ENCODE measurements around the gene SCAMP5. TPM values are rescaled to one million over a fixed set of nuclear protein-coding genes. Genes with fewer than 3 reads are reported as not detected.

Gene SCAMP5
- total RNA-seq, 2 donors from 2014 or later = 21.9 to 33.5 TPM

GRCh38 chr15:74962671-74963070 lies 32.7 kb upstream of the SCAMP5 start:
- WGBS, 2 experiments (ENCODE audit: insufficient coverage in 1 of 2, insufficient read length in 1 of 2) = 33 to 61% methylated on average over 1 to 2 of the region's 2 CpGs
- DNase-seq = no peak

GRCh38 chr15:74963213-74963612 lies 32.1 kb upstream of the SCAMP5 start:
- Histone ChIP-seq H3K36me3 (ENCODE audit: control insufficient read depth, insufficient read depth, low read length) (no peaks in the 10 kb centered on the region), H3K27me3 (ENCODE audit: control insufficient read depth, insufficient read depth, low read length, poor library complexity, severe bottlenecking) (peaks cover 43% of the 10 kb centered on the region), H3K4me1 (ENCODE audit: control insufficient read depth, insufficient read depth, low read length) (no peaks in the 10 kb centered on the region), H3K4me3 (ENCODE audit: low read length) (no peak overlapping the region), H3K27ac (ENCODE audit: low read depth, low read length) (no peak overlapping the region), H3K9me3 (ENCODE audit: control insufficient read depth, low read length) (no peaks in the 10 kb centered on the region), H3K9ac (ENCODE audit: extremely low read depth, low read length, poor library complexity, severe bottlenecking) (no peak overlapping the region)
- TF ChIP-seq CTCF (conservative IDR thresholded peaks at IDR 0.05) = no peak
- H3K27ac Mint-ChIP-seq = no peak overlapping the region
- H3K4me3 Mint-ChIP-seq = no peak overlapping the region
- peaks cover 48% of the 10 kb centered on the region for H3K27me3 Mint-ChIP-seq (ENCODE audit: insufficient read depth)
- H3K36me3 Mint-ChIP-seq (ENCODE audit: low read depth) = no peaks in the 10 kb centered on the region
- H3K9me3 Mint-ChIP-seq = no peaks in the 10 kb centered on the region
- no peak for DNase-seq
- WGBS, 2 experiments (ENCODE audit: insufficient coverage in 1 of 2, insufficient read length in 1 of 2) = 88% methylated on average over 2 to 4 of the region's 4 CpGs
- peaks cover 17% of the 10 kb centered on the region for H3K4me1 Mint-ChIP-seq

More at GRCh38 chr15:74962671-74963070, 32.7 kb upstream of the SCAMP5 start:
- no peaks in the 10 kb centered on the region for H3K36me3 Mint-ChIP-seq (ENCODE audit: low read depth)
- H3K4me1 ChIP-seq (ENCODE audit: control insufficient read depth, insufficient read depth, low read length) = no peaks in the 10 kb centered on the region
- no peak overlapping the region for H3K4me3 ChIP-seq (ENCODE audit: low read length)
- no peak overlapping the region for H3K4me3 Mint-ChIP-seq
- no peaks in the 10 kb centered on the region for H3K9me3 Mint-ChIP-seq
- H3K27me3 Mint-ChIP-seq (ENCODE audit: insufficient read depth) = peaks cover 53% of the 10 kb centered on the region
- no peaks in the 10 kb centered on the region for H3K36me3 ChIP-seq (ENCODE audit: control insufficient read depth, insufficient read depth, low read length)
- peaks cover 48% of the 10 kb centered on the region for H3K27me3 ChIP-seq (ENCODE audit: control insufficient read depth, insufficient read depth, low read length, poor library complexity, severe bottlenecking)
- H3K27ac ChIP-seq (ENCODE audit: low read depth, low read length) = no peak overlapping the region
- H3K4me1 Mint-ChIP-seq = peaks cover 17% of the 10 kb centered on the region
- no peak overlapping the region for H3K9ac ChIP-seq (ENCODE audit: extremely low read depth, low read length, poor library complexity, severe bottlenecking)
- no peak for TF ChIP-seq CTCF (conservative IDR thresholded peaks at IDR 0.05)
- no peaks in the 10 kb centered on the region for H3K9me3 ChIP-seq (ENCODE audit: control insufficient read depth, low read length)
- H3K27ac Mint-ChIP-seq = no peak overlapping the region

DNA sequence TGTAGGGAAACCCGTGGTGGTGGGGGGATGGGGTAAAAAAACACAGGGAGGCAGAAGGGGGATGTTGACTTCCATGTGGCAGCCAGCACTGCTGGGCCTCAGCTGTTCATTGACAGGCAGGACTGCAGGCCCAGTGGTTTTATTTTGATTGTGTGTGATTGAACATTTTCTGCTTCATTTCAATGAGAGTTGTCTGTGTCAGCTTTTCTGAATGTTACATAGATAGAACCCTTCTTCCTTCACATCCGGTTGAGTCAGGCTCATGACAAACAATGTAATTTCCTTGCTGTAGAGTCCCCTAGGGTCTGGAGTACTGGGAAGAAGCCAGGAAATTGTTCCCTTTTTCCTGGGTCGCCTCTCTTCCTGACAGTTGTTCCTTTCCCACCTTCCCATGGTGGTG lies 30.6 kb upstream of the SCAMP5 start:
- peaks cover 32% of the 10 kb centered on the region for H3K27me3 Mint-ChIP-seq (ENCODE audit: insufficient read depth)
- no peak for TF ChIP-seq CTCF (conservative IDR thresholded peaks at IDR 0.05)
- no peak for DNase-seq
- H3K4me3 ChIP-seq (ENCODE audit: low read length) = no peak overlapping the region
- no peak overlapping the region for H3K4me3 Mint-ChIP-seq
- H3K27ac Mint-ChIP-seq = no peak overlapping the region
- no peaks in the 10 kb centered on the region for H3K9me3 Mint-ChIP-seq
- no peaks in the 10 kb centered on the region for H3K9me3 ChIP-seq (ENCODE audit: control insufficient read depth, low read length)
- H3K4me1 Mint-ChIP-seq = peaks cover 12% of the 10 kb centered on the region
- H3K36me3 Mint-ChIP-seq (ENCODE audit: low read depth) = no peaks in the 10 kb centered on the region
- peaks cover 27% of the 10 kb centered on the region for H3K27me3 ChIP-seq (ENCODE audit: control insufficient read depth, insufficient read depth, low read length, poor library complexity, severe bottlenecking)
- no peak overlapping the region for H3K27ac ChIP-seq (ENCODE audit: low read depth, low read length)
- no peaks in the 10 kb centered on the region for H3K36me3 ChIP-seq (ENCODE audit: control insufficient read depth, insufficient read depth, low read length)
- no peak overlapping the region for H3K9ac ChIP-seq (ENCODE audit: extremely low read depth, low read length, poor library complexity, severe bottlenecking)
- no peaks in the 10 kb centered on the region for H3K4me1 ChIP-seq (ENCODE audit: control insufficient read depth, insufficient read depth, low read length)
- 61 to 71% methylated on average over 1 to 2 of the region's 3 CpGs for WGBS, 2 experiments (ENCODE audit: insufficient coverage in 1 of 2, insufficient read length in 1 of 2)

Data from endodermal cell (in vitro differentiated cells).